Measurements from ENCODE around the gene EMD. TPM values are rescaled to one million over a fixed set of nuclear protein-coding genes. Genes with fewer than 3 reads are reported as not detected.

Gene EMD
- total and polyA plus RNA-seq, 2 of the 13 experiments (the other 11 are each of a cell fraction or from before 2014, with no cell fraction given) = 14.5 to 14.9 TPM

DNA sequence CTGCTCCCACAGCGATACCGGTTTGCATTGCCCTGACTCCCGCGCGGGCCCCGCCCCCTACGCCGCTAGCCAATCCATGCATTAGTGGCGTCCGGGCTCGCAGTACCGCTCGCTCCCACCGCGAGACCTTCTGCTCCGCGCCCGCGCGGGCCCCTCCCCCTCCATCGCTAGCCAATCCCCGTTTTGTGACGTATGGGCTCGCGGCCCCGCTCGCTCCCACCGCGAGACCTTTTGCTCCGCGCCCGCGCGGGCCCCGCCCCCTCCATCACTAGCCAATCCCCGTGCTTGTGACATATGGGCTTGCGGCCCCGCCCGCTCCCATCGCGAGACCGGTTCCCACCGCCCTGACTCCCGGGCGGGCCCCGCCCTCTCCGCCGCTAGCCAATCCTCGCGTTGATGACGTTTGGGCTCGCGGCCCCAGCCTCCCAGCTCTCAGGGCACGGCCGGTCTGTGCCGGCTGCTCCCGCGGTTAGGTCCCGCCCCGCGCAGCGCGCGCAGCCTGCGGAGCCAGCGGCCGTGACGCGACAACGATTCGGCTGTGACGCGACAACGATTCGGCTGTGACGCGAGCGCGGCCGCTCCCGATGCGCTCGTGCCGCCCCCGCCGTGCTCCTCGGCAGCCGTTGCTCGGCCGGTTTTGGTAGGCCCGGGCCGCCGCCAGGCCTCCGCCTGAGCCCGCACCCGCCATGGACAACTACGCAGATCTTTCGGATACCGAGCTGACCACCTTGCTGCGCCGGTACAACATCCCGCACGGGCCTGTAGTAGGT is at the start of gene EMD (continued):
- TF ChIP-seq, protein P1, sequence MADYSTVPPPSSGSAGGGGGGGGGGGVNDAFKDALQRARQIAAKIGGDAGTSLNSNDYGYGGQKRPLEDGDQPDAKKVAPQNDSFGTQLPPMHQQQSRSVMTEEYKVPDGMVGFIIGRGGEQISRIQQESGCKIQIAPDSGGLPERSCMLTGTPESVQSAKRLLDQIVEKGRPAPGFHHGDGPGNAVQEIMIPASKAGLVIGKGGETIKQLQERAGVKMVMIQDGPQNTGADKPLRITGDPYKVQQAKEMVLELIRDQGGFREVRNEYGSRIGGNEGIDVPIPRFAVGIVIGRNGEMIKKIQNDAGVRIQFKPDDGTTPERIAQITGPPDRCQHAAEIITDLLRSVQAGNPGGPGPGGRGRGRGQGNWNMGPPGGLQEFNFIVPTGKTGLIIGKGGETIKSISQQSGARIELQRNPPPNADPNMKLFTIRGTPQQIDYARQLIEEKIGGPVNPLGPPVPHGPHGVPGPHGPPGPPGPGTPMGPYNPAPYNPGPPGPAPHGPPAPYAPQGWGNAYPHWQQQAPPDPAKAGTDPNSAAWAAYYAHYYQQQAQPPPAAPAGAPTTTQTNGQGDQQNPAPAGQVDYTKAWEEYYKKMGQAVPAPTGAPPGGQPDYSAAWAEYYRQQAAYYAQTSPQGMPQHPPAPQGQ (CRISPR knock-in tag; IDR thresholded peaks at IDR 0.05; ENCODE audit: borderline replicate concordance) = no peak
- TF ChIP-seq CBX5 (CRISPR knock-in tag; IDR thresholded peaks at IDR 0.05; ENCODE audit: borderline replicate concordance) (no peak), ZNF549 (CRISPR knock-in tag; IDR thresholded peaks at IDR 0.05) (no peak), SOX6 (IDR thresholded peaks at IDR 0.05) (no peak), SOX6 (CRISPR knock-in tag; IDR thresholded peaks at IDR 0.05) (peak; percentile 23; the same call in 1 of the 2 replicates), GABPA (IDR thresholded peaks at IDR 0.05; ENCODE audit: low read depth, low read length) (no peak), GABPA (CRISPR knock-in tag; IDR thresholded peaks at IDR 0.05; ENCODE audit: low read depth) (no peak), ZNF180 (CRISPR knock-in tag; IDR thresholded peaks at IDR 0.05; ENCODE audit: borderline replicate concordance, low read depth) (no peak), ZNF569 (CRISPR knock-in tag; IDR thresholded peaks at IDR 0.05; ENCODE audit: borderline replicate concordance) (no peak), NPAS2 (CRISPR knock-in tag; IDR thresholded peaks at IDR 0.05; ENCODE audit: borderline replicate concordance) (no peak), PHF8 (CRISPR knock-in tag; IDR thresholded peaks at IDR 0.05) (peak; percentile 48; the same call in 1 of the 2 replicates), PHF20 (CRISPR knock-in tag; IDR thresholded peaks at IDR 0.05) (no peak), ZNF496 (CRISPR knock-in tag; IDR thresholded peaks at IDR 0.05; ENCODE audit: insufficient replicate concordance) (no peak), NR1H2 (CRISPR knock-in tag; IDR thresholded peaks at IDR 0.05; ENCODE audit: borderline replicate concordance, low read depth) (no peak), EHMT2 (IDR thresholded peaks at IDR 0.05; ENCODE audit: borderline replicate concordance, low read depth, low read length) (no peak), MAFF (IDR thresholded peaks at IDR 0.05; ENCODE audit: low read depth, low read length) (no peak), CHCHD3 (CRISPR knock-in tag; IDR thresholded peaks at IDR 0.05) (no peak), ZNF24 (IDR thresholded peaks at IDR 0.05) (no peak), FOXK1 (CRISPR knock-in tag; IDR thresholded peaks at IDR 0.05; ENCODE audit: borderline replicate concordance, low read depth) (no peak), MAFK (conservative IDR thresholded peaks at IDR 0.05 in 1 of 2, IDR thresholded peaks at IDR 0.05 in 1 of 2; ENCODE audit: low read length in 2 of 2) (no peak), EEA1 (CRISPR knock-in tag; IDR thresholded peaks at IDR 0.05; ENCODE audit: borderline replicate concordance) (no peak)
- TF ChIP-seq, protein P2, sequence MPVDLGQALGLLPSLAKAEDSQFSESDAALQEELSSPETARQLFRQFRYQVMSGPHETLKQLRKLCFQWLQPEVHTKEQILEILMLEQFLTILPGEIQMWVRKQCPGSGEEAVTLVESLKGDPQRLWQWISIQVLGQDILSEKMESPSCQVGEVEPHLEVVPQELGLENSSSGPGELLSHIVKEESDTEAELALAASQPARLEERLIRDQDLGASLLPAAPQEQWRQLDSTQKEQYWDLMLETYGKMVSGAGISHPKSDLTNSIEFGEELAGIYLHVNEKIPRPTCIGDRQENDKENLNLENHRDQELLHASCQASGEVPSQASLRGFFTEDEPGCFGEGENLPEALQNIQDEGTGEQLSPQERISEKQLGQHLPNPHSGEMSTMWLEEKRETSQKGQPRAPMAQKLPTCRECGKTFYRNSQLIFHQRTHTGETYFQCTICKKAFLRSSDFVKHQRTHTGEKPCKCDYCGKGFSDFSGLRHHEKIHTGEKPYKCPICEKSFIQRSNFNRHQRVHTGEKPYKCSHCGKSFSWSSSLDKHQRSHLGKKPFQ (CRISPR knock-in tag; IDR thresholded peaks at IDR 0.05; ENCODE audit: insufficient replicate concordance) = peak; percentile 30
- TF ChIP-seq, protein P3, sequence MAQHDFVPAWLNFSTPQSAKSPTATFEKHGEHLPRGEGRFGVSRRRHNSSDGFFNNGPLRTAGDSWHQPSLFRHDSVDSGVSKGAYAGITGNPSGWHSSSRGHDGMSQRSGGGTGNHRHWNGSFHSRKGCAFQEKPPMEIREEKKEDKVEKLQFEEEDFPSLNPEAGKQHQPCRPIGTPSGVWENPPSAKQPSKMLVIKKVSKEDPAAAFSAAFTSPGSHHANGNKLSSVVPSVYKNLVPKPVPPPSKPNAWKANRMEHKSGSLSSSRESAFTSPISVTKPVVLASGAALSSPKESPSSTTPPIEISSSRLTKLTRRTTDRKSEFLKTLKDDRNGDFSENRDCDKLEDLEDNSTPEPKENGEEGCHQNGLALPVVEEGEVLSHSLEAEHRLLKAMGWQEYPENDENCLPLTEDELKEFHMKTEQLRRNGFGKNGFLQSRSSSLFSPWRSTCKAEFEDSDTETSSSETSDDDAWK (CRISPR knock-in tag; IDR thresholded peaks at IDR 0.05) = no peak
- TF ChIP-seq, protein P4, sequence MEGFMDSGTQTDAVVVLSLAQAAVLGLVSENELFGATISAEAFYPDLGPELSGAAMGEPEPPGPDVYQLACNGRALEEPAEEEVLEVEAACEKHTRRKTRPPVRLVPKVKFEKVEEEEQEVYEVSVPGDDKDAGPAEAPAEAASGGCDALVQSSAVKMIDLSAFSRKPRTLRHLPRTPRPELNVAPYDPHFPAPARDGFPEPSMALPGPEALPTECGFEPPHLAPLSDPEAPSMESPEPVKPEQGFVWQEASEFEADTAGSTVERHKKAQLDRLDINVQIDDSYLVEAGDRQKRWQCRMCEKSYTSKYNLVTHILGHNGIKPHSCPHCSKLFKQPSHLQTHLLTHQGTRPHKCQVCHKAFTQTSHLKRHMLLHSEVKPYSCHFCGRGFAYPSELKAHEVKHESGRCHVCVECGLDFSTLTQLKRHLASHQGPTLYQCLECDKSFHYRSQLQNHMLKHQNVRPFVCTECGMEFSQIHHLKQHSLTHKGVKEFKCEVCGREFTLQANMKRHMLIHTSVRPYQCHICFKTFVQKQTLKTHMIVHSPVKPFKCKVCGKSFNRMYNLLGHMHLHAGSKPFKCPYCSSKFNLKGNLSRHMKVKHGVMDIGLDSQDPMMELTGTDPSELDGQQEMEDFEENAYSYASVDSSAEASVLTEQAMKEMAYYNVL (CRISPR knock-in tag; IDR thresholded peaks at IDR 0.05; ENCODE audit: borderline replicate concordance) = no peak
